Cerebellar nuclear complex (tissue), 1 donor: ENCODE measurements around the gene KMT2E.

Experiments
- DNase-seq, 2 experiments: peaks; one replicate each; lab custom pipeline; 2025; lab: John Stamatoyannopoulos, UW

The KMT2E gene

DNA sequence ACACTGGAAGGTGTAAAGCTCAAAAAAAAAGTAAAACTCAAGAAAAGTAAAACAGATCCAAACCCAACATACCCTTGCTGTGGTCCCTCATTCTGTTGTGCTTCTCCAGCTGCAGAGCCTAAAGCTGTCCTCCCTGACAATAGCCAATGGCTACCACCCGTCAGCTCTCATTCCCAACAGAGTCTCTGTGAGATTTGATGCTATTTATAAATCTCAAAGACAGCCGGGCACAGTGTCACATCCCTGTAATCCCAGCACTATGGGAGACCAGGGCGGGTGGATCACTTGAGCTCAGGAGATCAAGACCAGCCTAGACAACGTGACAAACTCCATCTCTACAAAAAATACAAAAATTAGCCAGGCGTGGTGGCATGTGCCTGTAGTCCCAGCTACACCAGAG is 116.0 kb downstream of the KMT2E start:
- DNase-seq: no peak

DNA sequence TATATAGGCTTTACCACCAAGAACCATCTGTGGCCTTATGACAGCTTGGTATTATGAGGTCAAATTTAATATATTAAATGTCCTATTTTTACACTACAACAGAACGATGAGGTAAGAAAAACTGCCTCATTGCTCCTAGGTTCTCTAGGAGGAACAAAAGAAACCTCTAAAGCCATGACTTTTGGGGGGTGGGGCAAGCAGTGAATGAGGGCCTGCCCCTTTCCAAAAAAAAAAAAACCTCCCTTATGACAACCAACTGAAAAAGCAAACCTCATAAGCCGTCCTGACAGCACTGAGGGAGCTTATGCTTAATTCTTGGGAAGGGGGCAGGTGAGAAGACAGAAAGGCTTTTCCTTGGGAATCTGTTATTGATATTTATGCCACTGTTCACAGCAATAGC is 116.6 kb downstream of the KMT2E start:
- DNase-seq: no peak

GRCh38 chr7:105131033-105131656 is 117.1 kb downstream of the KMT2E start:
- no peak for DNase-seq

DNA sequence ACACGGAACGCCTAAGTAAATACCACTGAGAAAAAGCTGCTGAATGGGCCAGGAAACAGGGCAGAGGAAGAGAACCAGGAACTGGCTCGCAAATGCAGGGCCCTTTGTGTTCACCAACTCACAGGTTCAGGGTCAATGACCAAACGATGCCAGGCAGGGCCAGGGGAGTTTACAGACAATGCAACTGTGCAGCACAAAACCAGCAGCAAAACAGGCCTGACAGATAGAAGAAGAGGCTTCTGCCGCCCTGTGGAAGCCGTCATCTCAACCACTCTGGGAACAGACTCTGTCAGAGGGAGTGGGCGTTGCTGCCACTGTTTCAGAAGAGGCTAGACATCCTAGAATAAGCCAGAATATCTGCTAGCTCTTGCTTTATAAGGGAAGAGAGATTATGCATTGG is 117.9 kb downstream of the KMT2E start:
- no peak for DNase-seq

- DNase-seq: no peak
These were observed 118.3 kb downstream of the KMT2E start for GRCh38 chr7:105132335-105132734.

- no peak for DNase-seq
These were observed 118.8 kb downstream of the KMT2E start for GRCh38 chr7:105132835-105133234.

DNA sequence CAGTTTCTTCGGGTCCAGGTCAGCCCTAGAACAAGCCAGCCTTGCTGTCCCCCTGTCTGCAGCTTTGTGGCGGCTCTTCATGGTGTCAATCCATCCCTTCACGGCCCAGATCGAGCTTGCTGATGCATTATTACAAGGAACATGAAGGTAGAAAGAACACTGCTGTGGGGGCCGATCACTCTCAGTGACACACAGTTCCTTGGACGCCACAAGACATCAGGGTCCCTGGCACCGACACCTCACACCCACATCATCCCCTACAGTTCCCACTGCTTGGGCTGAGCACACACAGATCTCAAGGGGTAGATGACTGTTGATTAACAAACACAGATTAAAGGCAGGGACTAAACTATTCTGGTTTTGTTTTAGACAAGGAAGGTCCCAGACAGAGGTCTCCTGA is 119.4 kb downstream of the KMT2E start:
- no peak for DNase-seq

DNA sequence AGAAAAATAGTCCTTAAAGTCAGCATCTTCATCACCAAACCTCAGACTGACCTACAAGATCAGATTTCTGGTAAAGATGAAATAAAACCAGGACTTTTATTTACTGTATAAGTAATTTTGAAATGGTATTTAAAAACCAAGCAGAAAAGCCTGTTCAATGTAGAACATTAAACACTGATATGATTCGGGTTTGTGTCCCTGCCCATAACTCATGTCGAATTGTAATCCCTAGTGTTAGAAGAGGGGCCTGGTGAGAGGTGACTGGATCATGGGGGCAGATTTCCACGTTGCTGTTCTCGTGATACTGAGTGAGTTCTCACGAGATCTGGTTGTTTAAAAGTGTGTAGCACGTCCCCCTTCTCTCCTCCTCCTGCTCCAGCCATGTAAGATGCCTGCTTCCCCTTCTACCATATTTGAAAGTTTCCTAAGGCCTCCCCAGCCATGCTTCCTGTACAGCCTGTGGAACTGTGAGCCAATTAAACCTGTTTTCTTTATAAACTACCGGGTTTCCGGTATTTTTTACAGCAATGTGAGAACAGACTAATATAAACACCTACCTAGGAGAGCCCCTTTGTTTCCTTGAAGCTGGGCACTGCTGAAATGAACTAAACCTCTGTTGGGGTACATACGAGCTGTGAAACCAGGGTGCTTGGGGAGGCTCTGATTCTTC is 120.1 kb downstream of the KMT2E start:
- DNase-seq: no peak

DNA sequence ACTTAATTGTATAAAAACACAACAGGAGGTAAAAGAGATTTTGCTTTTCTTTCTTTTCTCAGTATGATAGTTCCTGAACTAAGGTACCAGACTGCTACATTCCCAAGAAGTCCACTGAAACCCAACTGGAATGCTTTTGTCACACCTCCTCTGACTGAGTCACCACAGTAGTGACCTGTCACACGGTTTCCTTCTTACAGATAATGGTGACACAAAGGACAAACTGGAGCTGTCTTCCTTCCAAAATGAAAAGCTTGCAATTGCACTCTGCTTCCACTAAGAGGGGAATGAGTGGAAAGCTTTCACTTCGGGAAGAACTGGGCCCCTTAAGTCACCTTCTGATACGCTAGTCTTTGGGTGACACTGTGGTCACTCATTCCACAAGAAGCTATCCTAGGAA is 122.2 kb downstream of the KMT2E start:
- no peak for DNase-seq

- DNase-seq: no peak
These were observed 123.9 kb downstream of the KMT2E start for GRCh38 chr7:105137898-105138297.

- no peak for DNase-seq
These were observed 125.4 kb downstream of the KMT2E start for GRCh38 chr7:105139381-105139780.

DNA sequence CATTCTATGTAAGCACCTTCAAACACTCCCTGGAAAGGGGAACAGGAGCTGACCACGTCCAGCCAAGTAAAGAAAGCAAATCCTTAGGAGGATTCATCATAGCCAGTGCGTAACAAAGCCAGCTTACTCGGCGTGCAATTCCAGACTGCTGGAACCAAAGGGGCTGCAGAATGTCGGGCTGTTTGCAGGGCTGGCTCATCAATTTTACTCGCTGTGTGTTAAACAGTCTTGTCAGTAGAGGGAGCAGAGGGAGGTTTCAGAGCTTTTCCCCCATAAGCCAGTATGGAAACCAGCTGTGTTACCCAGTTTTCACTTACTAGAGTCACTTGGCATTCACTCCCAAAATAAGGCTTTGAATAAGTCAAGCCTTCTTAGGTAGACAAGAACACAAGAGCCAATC is 127.1 kb downstream of the KMT2E start:
- no peak for DNase-seq

DNA sequence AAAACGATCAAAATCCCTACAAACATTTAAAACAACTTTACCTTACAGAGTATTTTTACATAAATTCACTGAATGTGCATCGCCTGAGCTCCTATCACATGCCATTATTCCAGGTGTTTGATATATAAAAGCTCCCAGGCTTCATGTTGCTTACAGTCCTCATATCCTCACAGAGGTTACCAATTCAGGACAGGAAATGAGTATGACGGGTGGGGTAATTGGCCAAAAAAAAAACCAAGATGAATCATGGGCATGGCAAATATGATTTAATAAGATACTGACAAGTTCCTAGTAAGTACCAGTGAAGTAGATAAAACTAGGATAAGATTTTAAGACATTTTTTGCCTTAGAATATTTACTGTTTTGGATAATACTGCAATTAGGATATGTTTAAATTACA is 135.8 kb downstream of the KMT2E start:
- no peak for DNase-seq

- no peak for DNase-seq
These were observed 137.1 kb downstream of the KMT2E start for GRCh38 chr7:105151152-105151551.

- DNase-seq: no peak
These were observed 139.5 kb downstream of the KMT2E start for GRCh38 chr7:105153531-105153930.

GRCh38 chr7:105154084-105154483 is 140.1 kb downstream of the KMT2E start:
- DNase-seq: no peak

- no peak for DNase-seq
These were observed 142.7 kb downstream of the KMT2E start for GRCh38 chr7:105156731-105157130.

- no peak for DNase-seq
These were observed 143.3 kb downstream of the KMT2E start for GRCh38 chr7:105157278-105157677.

- no peak for DNase-seq
These were observed 147.4 kb downstream of the KMT2E start for GRCh38 chr7:105161366-105161765.
